Trophoblast cell (in vitro differentiated cells and primary cell): ENCODE measurements around the gene PPP1R10.
"Not testable (repeated sequence)": the region's sequence is repeated elsewhere in the genome, so short reads cannot be mapped to it uniquely, and the experiment has no call there.

ENCODE experiments used
- DNase-seq, 2 donors: peaks; one replicate each; pipeline ENCODE4 v3.0.0-alpha.2; 2016
- H2AFZ ChIP-seq: 2 replicates; pipeline ENCODE4 v1.6.1; 2013; ENCODE audit warnings: low read length, moderate library complexity, mild to moderate bottlenecking; ENCODE audit not compliant: insufficient read depth, poor library complexity
- H2AK5ac ChIP-seq: 2 replicates; pipeline ENCODE4 v1.6.1; 2013; ENCODE audit warnings: mild to moderate bottlenecking, low read length
- H2BK120ac ChIP-seq: 2 replicates; pipeline ENCODE4 v1.6.1; 2013; ENCODE audit warnings: low read length, mild to moderate bottlenecking, moderate library complexity; ENCODE audit not compliant: insufficient read depth, poor library complexity
- H2BK12ac ChIP-seq: 2 replicates; pipeline ENCODE4 v1.6.1; 2013; ENCODE audit warnings: mild to moderate bottlenecking, low read length, moderate library complexity
- H2BK5ac ChIP-seq: 2 replicates; pipeline ENCODE4 v1.6.1; 2013; ENCODE audit warnings: low read length, low read depth, moderate library complexity, mild to moderate bottlenecking; ENCODE audit not compliant: poor library complexity
- H3K14ac ChIP-seq: 2 replicates; pipeline ENCODE4 v1.6.1; 2013; ENCODE audit warnings: mild to moderate bottlenecking, low read length
- H3K18ac ChIP-seq: 2 replicates; pipeline ENCODE4 v1.6.1; 2013; ENCODE audit warnings: mild to moderate bottlenecking, low read length
- H3K23ac ChIP-seq: 2 replicates; pipeline ENCODE4 v1.6.1; 2013; ENCODE audit warnings: low read length
- H3K27ac ChIP-seq: 2 replicates; pipeline ENCODE4 v1.5.1; 2013; ENCODE audit warnings: low read depth, mild to moderate bottlenecking, inconsistent platforms, low read length, moderate library complexity
- H3K27me3 ChIP-seq: 2 replicates; pipeline ENCODE4 v1.6.1; 2013; ENCODE audit warnings: inconsistent platforms, mild to moderate bottlenecking, low read length, moderate library complexity; ENCODE audit not compliant: insufficient read depth
- H3K36me3 ChIP-seq, 2 experiments: 1 replicate in 1 of 2; 2 replicates in 1 of 2; pipeline ENCODE4 v1.6.1; 2013; ENCODE audit warnings: low read length in 2 of 2, mild to moderate bottlenecking in 2 of 2, moderate library complexity in 1 of 2; ENCODE audit not compliant: insufficient read depth in 2 of 2, control insufficient read depth in 1 of 2
- H3K4ac ChIP-seq: 2 replicates; pipeline ENCODE4 v1.6.1; 2013; ENCODE audit warnings: low read depth, mild to moderate bottlenecking, low read length, moderate library complexity
- H3K4me1 ChIP-seq, 2 experiments: 1 replicate in 1 of 2; 2 replicates in 1 of 2; pipeline ENCODE4 v1.6.1; 2013; ENCODE audit warnings: low read length in 2 of 2, mild to moderate bottlenecking in 2 of 2, moderate library complexity in 1 of 2; ENCODE audit not compliant: insufficient read depth in 2 of 2, control insufficient read depth in 1 of 2
- H3K4me2 ChIP-seq: 2 replicates; pipeline ENCODE4 v1.6.1; 2013; ENCODE audit warnings: inconsistent platforms, mild to moderate bottlenecking, low read length, moderate library complexity
- H3K4me3 ChIP-seq: 2 replicates; pipeline ENCODE4 v1.5.1; 2013; ENCODE audit warnings: mild to moderate bottlenecking, low read depth, low read length, inconsistent platforms
- H3K79me1 ChIP-seq: one replicate; pipeline ENCODE4 v1.6.1; 2013; ENCODE audit warnings: low read length
- H3K79me2 ChIP-seq: 2 replicates; pipeline ENCODE4 v1.6.1; 2013; ENCODE audit warnings: low read length, mild to moderate bottlenecking; ENCODE audit not compliant: control insufficient read depth, insufficient read depth, poor library complexity
- H3K9ac ChIP-seq: 2 replicates; pipeline ENCODE4 v1.6.1; 2013; ENCODE audit warnings: mild to moderate bottlenecking, low read length
- H3K9me3 ChIP-seq: 2 replicates; pipeline ENCODE4 v1.6.1; 2013; ENCODE audit warnings: low read depth, mild to moderate bottlenecking, control low read depth, inconsistent platforms, low read length; ENCODE audit not compliant: insufficient read depth
- H4K12ac ChIP-seq: 2 replicates; pipeline ENCODE4 v1.6.1; 2013; ENCODE audit warnings: low read depth, mild to moderate bottlenecking, low read length, moderate library complexity
- H4K8ac ChIP-seq: 2 replicates; pipeline ENCODE4 v1.6.1; 2013; ENCODE audit warnings: low read depth, mild to moderate bottlenecking, low read length, moderate library complexity
- H4K91ac ChIP-seq: one replicate; pipeline ENCODE4 v1.6.1; 2013; ENCODE audit warnings: low read depth, mild to moderate bottlenecking, low read length, moderate library complexity
- WGBS: extraction: QIAGEN DNeasy Blood & Tissue Kit; methylation state at CpG from one replicate; pipeline ENCODE4 v1.1.7; 2013; ENCODE audit warnings: missing lambda C conversion rate; ENCODE audit not compliant: insufficient read length, insufficient coverage; ENCODE audit errors: extremely low coverage; 5-methylcytosine and 5-hydroxymethylcytosine counted together

PPP1R10 gene

DNA sequence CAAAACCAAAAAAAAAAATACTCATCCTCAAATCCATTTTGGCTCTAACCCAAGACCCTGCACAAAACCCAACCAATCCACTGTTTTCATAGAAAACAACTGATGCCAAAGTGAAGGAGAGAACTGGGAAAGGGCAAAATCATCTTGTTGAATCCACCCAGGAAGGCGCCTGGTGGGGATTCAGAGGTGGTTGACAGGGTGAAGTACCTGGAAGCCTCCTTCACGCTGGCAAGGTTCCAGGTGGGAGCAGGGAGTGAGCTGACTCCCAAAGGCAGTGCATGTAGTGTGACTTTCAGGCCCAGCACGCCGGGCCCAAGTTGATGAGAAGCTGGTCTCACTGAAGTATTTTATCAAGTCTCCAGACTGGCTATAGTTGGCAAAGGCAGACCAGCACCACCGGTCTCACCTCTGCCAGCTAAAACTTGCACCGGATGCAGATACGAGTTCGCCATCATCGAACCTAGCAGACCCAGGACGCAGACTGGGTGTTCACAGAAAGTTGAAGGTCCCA is 16.5 kb downstream of the PPP1R10 start:
- WGBS, result no CpG with 5 or more reads among the region's 10 CpGs
- no peak overlapping the region for H3K4ac ChIP-seq
- no peak overlapping the region for H2BK12ac ChIP-seq
- H3K4me3 ChIP-seq, result no peak overlapping the region
- H2BK120ac ChIP-seq, result no peak overlapping the region
- H2BK5ac ChIP-seq, result no peak overlapping the region
- no peaks in the 10 kb centered on the region for H3K4me1 ChIP-seq
- no peak overlapping the region for H4K91ac ChIP-seq
- H4K8ac ChIP-seq, result no peak overlapping the region
- no peak overlapping the region for H4K12ac ChIP-seq
- H3K9ac ChIP-seq, result no peak overlapping the region
- no peak for DNase-seq
- H3K79me1 ChIP-seq, result no peaks in the 10 kb centered on the region
- H3K23ac ChIP-seq, result no peak overlapping the region
- H3K9me3 ChIP-seq, result no peaks in the 10 kb centered on the region
- no peak overlapping the region for H2AFZ ChIP-seq
- no peak overlapping the region for H3K4me2 ChIP-seq
- H3K18ac ChIP-seq, result no peak overlapping the region
- no peak overlapping the region for H3K27ac ChIP-seq
- peaks cover 50 to 52% of the 10 kb centered on the region in 2 experiments for H3K36me3 ChIP-seq
- no peak overlapping the region for H2AK5ac ChIP-seq
- H3K14ac ChIP-seq, result no peak overlapping the region
- H3K27me3 ChIP-seq, result no peaks in the 10 kb centered on the region
- H3K79me2 ChIP-seq, result no peaks in the 10 kb centered on the region

DNA sequence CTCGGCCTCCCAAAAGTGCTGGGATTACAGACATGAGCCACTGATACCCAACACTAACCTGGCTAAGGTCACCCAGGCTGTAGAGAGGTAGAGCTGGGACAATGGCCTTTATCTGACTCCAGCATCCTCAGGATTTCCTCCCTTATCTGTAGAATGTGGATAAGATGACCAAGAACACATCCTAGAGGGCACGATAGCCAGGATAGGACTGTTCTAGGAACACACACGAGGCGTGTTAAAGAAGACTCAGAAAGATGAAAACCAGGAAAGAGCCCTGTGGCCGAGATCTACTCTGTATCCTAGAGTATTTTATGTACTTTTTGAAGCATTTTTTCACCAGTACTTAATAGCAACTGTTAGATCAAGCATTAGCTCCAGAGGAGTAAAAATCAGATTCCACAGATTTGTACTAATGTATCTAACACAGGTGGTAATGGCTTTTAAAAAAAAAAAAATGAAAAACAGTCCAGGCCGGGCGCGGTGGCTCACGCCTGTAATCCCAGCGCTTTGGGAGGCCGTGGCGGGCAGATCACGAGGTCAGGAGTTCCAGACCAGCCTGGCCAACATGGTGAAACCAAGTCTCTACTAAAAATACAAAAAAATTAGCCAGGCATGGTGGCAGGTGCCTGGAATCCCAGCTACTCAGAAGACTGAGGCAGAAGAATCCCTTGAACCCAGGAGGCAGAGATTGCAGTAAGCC is 17.3 kb downstream of the PPP1R10 start:
- no CpG with 5 or more reads among the region's 13 CpGs for WGBS
- DNase-seq, result no peak

DNA sequence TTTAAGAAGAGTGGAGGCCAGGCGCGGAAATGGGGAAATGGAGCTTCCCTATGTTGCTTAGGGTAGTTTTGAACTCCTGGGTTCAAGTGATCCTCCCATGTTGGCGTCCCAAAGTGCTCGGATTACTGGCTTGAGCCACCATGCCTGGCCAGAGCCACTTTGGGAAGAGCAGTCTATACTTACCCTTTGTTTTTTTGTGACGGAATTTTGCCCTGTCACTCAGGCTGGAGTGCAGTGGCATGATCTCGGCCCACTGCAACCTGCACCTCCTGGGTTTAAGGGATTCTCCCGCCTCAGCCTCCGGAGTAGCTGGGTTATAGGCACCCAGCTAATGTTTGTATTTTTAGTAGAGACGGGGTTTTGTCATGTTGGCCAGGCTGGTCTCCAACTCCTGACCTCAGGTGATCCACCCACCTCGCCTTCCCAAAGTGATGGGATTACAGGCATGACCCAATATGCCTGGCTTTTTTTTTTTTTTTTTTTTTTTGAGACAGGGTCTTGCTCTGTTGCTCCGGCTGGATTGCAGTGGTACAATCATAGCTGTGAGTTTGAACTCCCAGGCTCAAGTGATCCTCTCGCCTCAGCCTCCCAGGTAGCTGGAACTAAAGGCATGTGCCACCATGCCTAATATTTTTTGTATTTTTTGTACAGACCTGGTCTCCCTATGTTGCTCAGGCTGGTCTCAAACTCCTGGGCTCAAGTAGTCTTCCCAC is 18.0 kb downstream of the PPP1R10 start:
- no peak overlapping the region for H3K27ac ChIP-seq
- H3K23ac ChIP-seq, result no peak overlapping the region
- H3K36me3 ChIP-seq, result peaks cover 42 to 47% of the 10 kb centered on the region in 2 experiments
- H3K4me1 ChIP-seq, result no peaks in the 10 kb centered on the region
- H3K9ac ChIP-seq, result no peak overlapping the region
- no peak overlapping the region for H2BK5ac ChIP-seq
- no peak overlapping the region for H3K14ac ChIP-seq
- no peak for DNase-seq
- H2AFZ ChIP-seq, result no peak overlapping the region
- no peak overlapping the region for H3K18ac ChIP-seq
- H3K79me1 ChIP-seq, result no peaks in the 10 kb centered on the region
- H4K12ac ChIP-seq, result no peak overlapping the region
- H2BK120ac ChIP-seq, result no peak overlapping the region
- no peaks in the 10 kb centered on the region for H3K9me3 ChIP-seq
- H2AK5ac ChIP-seq, result no peak overlapping the region
- H3K4me2 ChIP-seq, result no peak overlapping the region
- WGBS, result no CpG with 5 or more reads among the region's 12 CpGs
- H4K91ac ChIP-seq, result no peak overlapping the region
- H3K79me2 ChIP-seq, result no peaks in the 10 kb centered on the region
- H3K4ac ChIP-seq, result no peak overlapping the region
- no peak overlapping the region for H2BK12ac ChIP-seq
- no peaks in the 10 kb centered on the region for H3K27me3 ChIP-seq
- H4K8ac ChIP-seq, result no peak overlapping the region
- H3K4me3 ChIP-seq, result no peak overlapping the region

More for the DNA sequence above, 17.3 kb downstream of the PPP1R10 start:
- H3K9me3 ChIP-seq, result no peaks in the 10 kb centered on the region
- H3K9ac ChIP-seq, result no peak overlapping the region
- H3K36me3 ChIP-seq, result peaks cover 43 to 49% of the 10 kb centered on the region in 2 experiments
- no peak overlapping the region for H3K27ac ChIP-seq
- H2AK5ac ChIP-seq, result no peak overlapping the region
- no peak overlapping the region for H4K91ac ChIP-seq
- no peak overlapping the region for H2BK12ac ChIP-seq
- H3K27me3 ChIP-seq, result no peaks in the 10 kb centered on the region
- H2AFZ ChIP-seq, result no peak overlapping the region
- no peaks in the 10 kb centered on the region for H3K4me1 ChIP-seq
- H2BK120ac ChIP-seq, result no peak overlapping the region
- no peak overlapping the region for H3K4ac ChIP-seq
- no peak overlapping the region for H3K18ac ChIP-seq
- no peak overlapping the region for H3K23ac ChIP-seq
- H3K79me2 ChIP-seq, result no peaks in the 10 kb centered on the region
- no peak overlapping the region for H4K8ac ChIP-seq
- H3K4me2 ChIP-seq, result no peak overlapping the region
- H2BK5ac ChIP-seq, result no peak overlapping the region
- no peak overlapping the region for H3K14ac ChIP-seq
- H3K79me1 ChIP-seq, result no peaks in the 10 kb centered on the region
- no peak overlapping the region for H4K12ac ChIP-seq
- no peak overlapping the region for H3K4me3 ChIP-seq

DNA sequence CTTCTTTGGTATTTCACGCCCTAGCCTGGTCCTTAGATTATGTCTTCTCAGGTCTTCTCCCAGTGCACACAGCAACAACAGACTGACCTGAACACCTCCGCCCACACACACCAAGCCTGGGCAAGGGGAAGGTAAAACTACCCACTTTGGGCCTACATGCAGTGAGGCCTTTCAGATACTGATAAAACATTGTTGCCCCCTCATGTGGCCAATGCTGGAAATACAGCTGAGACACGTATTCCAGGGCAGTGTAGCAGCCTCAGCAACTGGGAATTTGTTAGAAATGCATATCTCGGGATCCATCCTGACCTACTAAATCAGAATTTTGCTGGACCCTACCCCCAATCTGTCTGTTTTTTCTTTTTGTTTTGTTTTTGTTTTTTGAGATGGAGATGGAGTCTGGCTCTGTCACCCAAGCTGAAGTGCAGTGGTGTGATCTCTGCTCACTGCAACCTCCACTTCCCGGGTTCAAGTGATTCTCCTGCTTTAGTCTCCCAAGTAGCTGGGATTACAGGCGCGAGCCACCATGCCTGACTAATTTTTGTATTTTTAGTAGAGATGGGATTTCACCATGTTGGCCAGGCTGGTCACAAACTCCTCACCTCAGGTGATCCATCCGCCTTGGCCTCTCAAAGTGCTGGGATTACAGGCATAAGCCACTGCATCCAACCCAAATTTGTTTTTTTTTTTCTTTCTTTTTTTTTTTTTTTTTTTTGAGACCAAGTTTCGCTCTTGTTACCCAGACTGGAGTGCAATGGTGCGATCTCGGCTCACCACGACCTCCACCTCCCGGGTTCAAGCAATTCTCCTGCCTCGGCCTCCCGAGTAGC is 19.5 kb downstream of the PPP1R10 start:
- H3K79me2 ChIP-seq, H2AK5ac ChIP-seq, H2BK120ac ChIP-seq, H3K18ac ChIP-seq, H3K23ac ChIP-seq, H3K4me3 ChIP-seq, H3K27ac ChIP-seq, H3K9me3 ChIP-seq, H3K79me1 ChIP-seq, H3K4me1 ChIP-seq, H2BK12ac ChIP-seq, H4K12ac ChIP-seq, H3K4ac ChIP-seq, H3K4me2 ChIP-seq, H2BK5ac ChIP-seq, H4K8ac ChIP-seq, H4K91ac ChIP-seq, H3K9ac ChIP-seq, H3K14ac ChIP-seq, H3K27me3 ChIP-seq, H2AFZ ChIP-seq: not testable (repeated sequence)
- peaks cover 30 to 36% of the 10 kb centered on the region in 2 experiments for H3K36me3 ChIP-seq
- WGBS, result no CpG with 5 or more reads among the region's 15 CpGs
- DNase-seq, result peak; percentile 87 to 95
